Endothelial cell of umbilical vein (primary cell): ENCODE data around the gene PRDM16. TPM values are rescaled to one million over a fixed set of nuclear protein-coding genes. Genes with fewer than 3 reads are reported as not detected.

Experiments
- BruUV-seq: library from RNA; stranded (reverse); fragments of 400-500 nt; replicated peaks from 2 replicates; lab custom pipeline; 2021; lab: Mats Ljungman, UMichigan
- CTCF ChIA-PET: fragments of 300-600, 350-600 bp; sonication (Branson Sonifier 250); formaldehyde crosslinking; loops from one replicate; lab custom pipeline; 2021; ENCODE audit warnings: antibody characterized with exemption, inconsistent platforms; lab: Charles Lee
- POLR2A ChIA-PET: fragments of 300-600, 350-600 bp; sonication (Branson Sonifier 250); formaldehyde crosslinking; loops from one replicate; lab custom pipeline; 2021; ENCODE audit warnings: antibody characterized with exemption, inconsistent platforms; lab: Charles Lee
- DNase-seq: peaks from one replicate; pipeline ENCODE4 v3.0.0-alpha.2; 2011; ENCODE audit warnings: low read depth, low spot score
- FAIRE-seq: peaks from 2 replicates; lab custom pipeline; 2011; peaks lifted over from hg19 to GRCh38; lab: Jason Lieb, UNC
- H2AFZ ChIP-seq: 2 replicates; pipeline ENCODE4 v1.6.0; 2012; ENCODE audit warnings: low read depth, low read length, control low read depth, inconsistent platforms
- H3K27ac ChIP-seq: 2 replicates; pipeline ENCODE4 v1.5.1; 2011; ENCODE audit warnings: low read depth, mild to moderate bottlenecking, control low read depth, low read length, moderate library complexity; ENCODE audit not compliant: insufficient read depth
- H3K27me3 ChIP-seq, 2 experiments: 2 replicates each; pipeline versions ENCODE4 v1.6.0 to v1.6.1; 2011; ENCODE audit warnings: low read length in 2 of 2, mixed read lengths in 1 of 2; ENCODE audit not compliant: control insufficient read depth in 2 of 2, insufficient read depth in 2 of 2
- H3K36me3 ChIP-seq, 2 experiments: 2 replicates in 1 of 2; 3 replicates in 1 of 2; pipeline ENCODE4 v1.5.1; 2011; ENCODE audit warnings: low read length in 2 of 2, mild to moderate bottlenecking in 1 of 2, moderate library complexity in 1 of 2; ENCODE audit not compliant: control insufficient read depth in 2 of 2, insufficient read depth in 2 of 2; ENCODE audit errors: extremely low read depth in 1 of 2
- H3K4me1 ChIP-seq: 3 replicates; pipeline ENCODE4 v1.5.1; 2011; ENCODE audit warnings: mild to moderate bottlenecking, low read length; ENCODE audit not compliant: control insufficient read depth, insufficient read depth; ENCODE audit errors: extremely low read depth
- H3K4me2 ChIP-seq: 2 replicates; pipeline ENCODE4 v1.6.1; 2011; ENCODE audit warnings: low read length, control low read depth, mixed read lengths; ENCODE audit not compliant: insufficient read depth
- H3K4me3 ChIP-seq, 3 experiments: fragments of 200-600 bp in 1 of 3; sonication (generic), shearing (Covaris generic) in 1 of 3; replicated peaks in 1 of 3; 2 replicates each; pipeline ENCODE4 v1.5.1; 2011 to 2016; ENCODE audit warnings: control low read depth in 3 of 3, low read length in 3 of 3, mild to moderate bottlenecking in 2 of 3, inconsistent platforms in 1 of 3, low read depth in 1 of 3, moderate library complexity in 1 of 3; ENCODE audit not compliant: insufficient read depth in 1 of 3
- H3K79me2 ChIP-seq: 2 replicates; pipeline ENCODE4 v1.6.0; 2012; ENCODE audit warnings: low read length, inconsistent platforms; ENCODE audit not compliant: control insufficient read depth, insufficient read depth
- H3K9ac ChIP-seq: replicated peaks from 2 replicates; pipeline ENCODE3; 2011; ENCODE audit warnings: low read length, control low read depth; ENCODE audit not compliant: insufficient read depth; ENCODE audit errors: extremely low read depth
- H3K9me1 ChIP-seq: replicated peaks from 3 replicates; pipeline ENCODE4 v1.6.0; 2011; ENCODE audit warnings: mild to moderate bottlenecking, low read length; ENCODE audit not compliant: control insufficient read depth, insufficient read depth; ENCODE audit errors: extremely low read depth
- H3K9me3 ChIP-seq: replicated peaks from 2 replicates; pipeline ENCODE4 v1.5.1; 2012; ENCODE audit warnings: low read length, inconsistent platforms; ENCODE audit not compliant: control insufficient read depth, insufficient read depth
- H4K20me1 ChIP-seq: replicated peaks from 2 replicates; pipeline ENCODE3; 2011; ENCODE audit warnings: mild to moderate bottlenecking, low read length; ENCODE audit not compliant: control insufficient read depth, insufficient read depth; ENCODE audit errors: extremely low read depth
- CTCF ChIP-seq, 2 donors: IDR thresholded peaks; 1 replicate in 1 of 2; 2 replicates in 1 of 2; pipeline ENCODE4 v1.5.1; 2011; ENCODE audit warnings: low read length in 2 of 2, mild to moderate bottlenecking in 2 of 2, moderate library complexity in 2 of 2, control low read depth in 1 of 2, inconsistent platforms in 1 of 2, low read depth in 1 of 2; ENCODE audit not compliant: insufficient read depth in 1 of 2; ENCODE audit errors: extremely low read depth in 1 of 2
- EZH2 ChIP-seq: IDR thresholded peaks from 2 replicates; pipeline ENCODE4 v1.6.1; 2012; ENCODE audit warnings: borderline replicate concordance, low read depth, mild to moderate bottlenecking, moderate library complexity, low read length, inconsistent platforms; ENCODE audit not compliant: severe bottlenecking
- FOS ChIP-seq: IDR thresholded peaks from 2 replicates; pipeline ENCODE4 v1.6.1; 2011; ENCODE audit warnings: mild to moderate bottlenecking, low read length, moderate library complexity, borderline replicate concordance; ENCODE audit not compliant: insufficient read depth
- GATA2 ChIP-seq: IDR thresholded peaks from 2 replicates; pipeline ENCODE4 v1.7.0; 2011; ENCODE audit warnings: low read depth, mild to moderate bottlenecking, moderate library complexity, mixed read lengths, low read length; ENCODE audit not compliant: insufficient read length, insufficient read depth
- JUN ChIP-seq: IDR thresholded peaks from 2 replicates; pipeline ENCODE4 v1.6.1; 2011; ENCODE audit warnings: borderline replicate concordance, low read depth; ENCODE audit not compliant: insufficient read length, insufficient read depth
- MAX ChIP-seq: IDR thresholded peaks from 2 replicates; pipeline ENCODE4 v1.6.1; 2011; ENCODE audit not compliant: insufficient read depth, insufficient read length
- MYC ChIP-seq: IDR thresholded peaks from one replicate; pipeline ENCODE4 v1.6.1; 2011; ENCODE audit warnings: mild to moderate bottlenecking, low read depth, low read length
- POLR2A ChIP-seq: IDR thresholded peaks from 2 replicates; pipeline ENCODE4 v1.6.1; 2012; ENCODE audit warnings: low read depth, mild to moderate bottlenecking, control low read depth, low read length
- POLR2AphosphoS5 ChIP-seq: IDR thresholded peaks from 2 replicates; pipeline ENCODE4 v1.6.1; 2012; ENCODE audit warnings: low read depth, mild to moderate bottlenecking, control low read depth, low read length, moderate library complexity; ENCODE audit not compliant: insufficient read depth
- dilution Hi-C: fragments of 300-500 bp; cut with MboI; formaldehyde crosslinking; loops from one replicate; pipeline ENCODE4 v1.15.0; 2019; ENCODE audit warnings: low sequenced_read_pairs; ENCODE audit not compliant: extremely low pct_ligation_motif_present
- intact Hi-C: fragments of 100-400 bp; cut with micrococcal nuclease; formaldehyde crosslinking; loops from one replicate; pipeline ENCODE4 v1.10.0; 2022
- polyA plus RNA-seq, 4 experiments: library from polyadenylated mRNA; depleted of rRNA in 3 of 4; stranded (reverse) in 3 of 4; unstranded in 1 of 4; fragments of >200 nt; gene quantifications; 2 replicates each; pipeline versions ENCODE4 v1.2.1 to v1.2.3, GENCODE V29; 2011 to 2012; ENCODE audit warnings: missing spikeins in 1 of 4
- total RNA-seq: library from RNA; stranded (reverse); gene quantifications from 2 replicates; pipeline ENCODE4 v1.2.3, GENCODE V29; 2021

The PRDM16 gene
- total and polyA plus RNA-seq, 2 donors (not counting 3 experiments of a cell fraction or from before 2014, with no cell fraction given) = not detected

GRCh38 chr1:3216015-3216391, 147.0 kb downstream of the PRDM16 start:
- Histone ChIP-seq H3K27me3 (no peaks in the 10 kb centered on the region), H3K4me3 (no peak overlapping the region), H3K9ac (no peak overlapping the region), H3K4me2 (no peak overlapping the region), H3K4me1 (no peaks in the 10 kb centered on the region), H3K27ac (no peak overlapping the region), H3K9me1 (no peaks in the 10 kb centered on the region), H3K36me3 (no peaks in the 10 kb centered on the region), H3K79me2 (no peaks in the 10 kb centered on the region), H2AFZ (no peak overlapping the region), H4K20me1 (no peaks in the 10 kb centered on the region), H3K9me3 (no peaks in the 10 kb centered on the region)
- TF ChIP-seq MYC (no peak), GATA2 (no peak), EZH2 (no peak), JUN (no peak), POLR2A (no peak), FOS (no peak), POLR2AphosphoS5 (no peak), CTCF (IDR thresholded peaks at IDR 0.05; ENCODE audit: extremely low read depth in 1 of 2, insufficient read depth in 1 of 2, low read depth in 1 of 2, low read length in 2 of 2) (no peak), MAX (no peak)
- intact Hi-C loops = no loop called here
- no TSS peak for BruUV-seq
- DNase-seq = no peak
- dilution Hi-C loops = no loop called here
- ChIA-PET POLR2A (no interaction called here), CTCF (no interaction called here)
- FAIRE-seq = no peak
